ENCODE results near the gene TNS1. TPM values are rescaled to one million over a fixed set of nuclear protein-coding genes. Genes with fewer than 3 reads are reported as not detected.

TNS1 gene
- total and polyA plus RNA-seq, 2 donors (not counting 1 experiment from before 2014, with no cell fraction given) = 0.10 to 0.86 TPM

- peaks cover 15% of the 10 kb centered on the region for H3K4me1 Mint-ChIP-seq
- POLR2A ChIA-PET = no interaction called here
- intact Hi-C loops (cut with micrococcal nuclease) = no loop called here
- Histone ChIP-seq H2AFZ (ENCODE audit: insufficient read depth, low read depth, low read length, poor library complexity, severe bottlenecking) (no peak overlapping the region), H3K4me3 (ENCODE audit: control extremely low read depth in 1 of 5, extremely low read depth in 1 of 5, insufficient read depth in 1 of 5, low read depth in 2 of 5, low read length in 4 of 5) (no peak overlapping the region), H3K4me1 (ENCODE audit: control insufficient read depth in 2 of 2, insufficient read depth in 2 of 2, low read length in 2 of 2) (peaks cover 0 to 13% of the 10 kb centered on the region in 2 donors), H4K20me1 (ENCODE audit: control insufficient read depth, insufficient read depth, low read length, poor library complexity, severe bottlenecking) (no peaks in the 10 kb centered on the region), H3K4me2 (replicated peaks; ENCODE audit: low read depth, low read length, poor library complexity, severe bottlenecking) (no peak overlapping the region), H3K9ac (ENCODE audit: low read length) (no peak overlapping the region), H3K36me3 (replicated peaks in 1 of 2; ENCODE audit: control extremely low read depth in 1 of 2, control insufficient read depth in 1 of 2, extremely low read depth in 1 of 2, insufficient read depth in 2 of 2, low read length in 1 of 2) (no peaks in the 10 kb centered on the region), H3K27me3 (replicated peaks in 1 of 4; ENCODE audit: control extremely low read depth in 1 of 4, control insufficient read depth in 3 of 4, insufficient read depth in 4 of 4, low read length in 3 of 4) (peaks cover 0 to 7% (median under 1%) of the 10 kb centered on the region in 4 experiments), H3K9me3 (ENCODE audit: control extremely low read depth in 1 of 3, control insufficient read depth in 2 of 3, insufficient read depth in 1 of 3, low read length in 2 of 3) (peaks cover 0 to 3% (median 0%) of the 10 kb centered on the region in 3 donors), H3K79me2 (ENCODE audit: control insufficient read depth, insufficient read depth, low read length) (no peaks in the 10 kb centered on the region), H3K27ac (ENCODE audit: low read length in 2 of 2) (no peak overlapping the region)
- H3K9me3 Mint-ChIP-seq (ENCODE audit: insufficient read depth) = no peaks in the 10 kb centered on the region
- H3K27ac Mint-ChIP-seq = peak overlapping the region; percentile 37
- TF ChIP-seq CTCF (IDR thresholded peaks at IDR 0.05) (no peak), EZH2 (IDR thresholded peaks at IDR 0.05; ENCODE audit: borderline replicate concordance, insufficient read depth, low read depth, low read length, poor library complexity, severe bottlenecking) (no peak)
- no peak for DNase-seq
- no peak for ATAC-seq (ENCODE audit: low read depth)
- H3K27me3 Mint-ChIP-seq = peaks cover 29% of the 10 kb centered on the region
- WGBS (ENCODE audit: insufficient coverage) = 0% methylated on average over 2 of the region's 7 CpGs
- CTCF ChIA-PET = no interaction called here
- no peak overlapping the region for H3K4me3 Mint-ChIP-seq
Observed at GRCh38 chr2:218017211-218018053, 14.6 kb upstream of the TNS1 start.

GRCh38 chr2:218016810-218017209, 14.0 kb upstream of the TNS1 start:
- Mint-ChIP-seq H3K27ac (no peak overlapping the region), H3K9me3 (ENCODE audit: insufficient read depth) (no peaks in the 10 kb centered on the region), H3K27me3 (peaks cover 33% of the 10 kb centered on the region), H3K4me1 (peaks cover 15% of the 10 kb centered on the region), H3K4me3 (no peak overlapping the region)
- H3K79me2 ChIP-seq (ENCODE audit: control insufficient read depth, insufficient read depth, low read length) = no peaks in the 10 kb centered on the region
- ChIA-PET POLR2A (no interaction called here), CTCF (interaction anchor here (1.1 kb wide), 1 partner anchor 23 kb away, joined by 3 read pairs; no protein-coding TSS in a partner anchor)
- WGBS (ENCODE audit: insufficient coverage) = 98% methylated on average over 4 of the region's 4 CpGs
- H3K4me3 ChIP-seq (ENCODE audit: control extremely low read depth in 1 of 5, extremely low read depth in 1 of 5, insufficient read depth in 1 of 5, low read depth in 2 of 5, low read length in 4 of 5) = no peak overlapping the region
- TF ChIP-seq CTCF (IDR thresholded peaks at IDR 0.05) (no peak), EZH2 (IDR thresholded peaks at IDR 0.05; ENCODE audit: borderline replicate concordance, insufficient read depth, low read depth, low read length, poor library complexity, severe bottlenecking) (no peak)
- no peak overlapping the region for H2AFZ ChIP-seq (ENCODE audit: insufficient read depth, low read depth, low read length, poor library complexity, severe bottlenecking)
- intact Hi-C loops (cut with micrococcal nuclease) = no loop called here
- DNase-seq = no peak
- no peaks in the 10 kb centered on the region for H3K36me3 ChIP-seq (replicated peaks in 1 of 2; ENCODE audit: control extremely low read depth in 1 of 2, control insufficient read depth in 1 of 2, extremely low read depth in 1 of 2, insufficient read depth in 2 of 2, low read length in 1 of 2)
- no peak for ATAC-seq (ENCODE audit: low read depth)
- H3K9me3 ChIP-seq (ENCODE audit: control extremely low read depth in 1 of 3, control insufficient read depth in 2 of 3, insufficient read depth in 1 of 3, low read length in 2 of 3) = peaks cover 0 to 3% (median 0%) of the 10 kb centered on the region in 3 donors
- no peaks in the 10 kb centered on the region for H4K20me1 ChIP-seq (ENCODE audit: control insufficient read depth, insufficient read depth, low read length, poor library complexity, severe bottlenecking)
- H3K27me3 ChIP-seq (replicated peaks in 1 of 4; ENCODE audit: control extremely low read depth in 1 of 4, control insufficient read depth in 3 of 4, insufficient read depth in 4 of 4, low read length in 3 of 4) = peaks cover 0 to 13% (median 3%) of the 10 kb centered on the region in 4 experiments
- no peak overlapping the region for H3K27ac ChIP-seq (ENCODE audit: low read length in 2 of 2)
- no peak overlapping the region for H3K9ac ChIP-seq (ENCODE audit: low read length)
- peaks cover 0 to 13% of the 10 kb centered on the region in 2 donors for H3K4me1 ChIP-seq (ENCODE audit: control insufficient read depth in 2 of 2, insufficient read depth in 2 of 2, low read length in 2 of 2)
- no peak overlapping the region for H3K4me2 ChIP-seq (replicated peaks; ENCODE audit: low read depth, low read length, poor library complexity, severe bottlenecking)

All from B cell (primary cell).